HG03139 (cell line): ENCODE results near the gene CAPG.
"Not testable (repeated sequence)": the region's sequence is repeated elsewhere in the genome, so short reads cannot be mapped to it uniquely, and the experiment has no call there.

Experiments used
- ATAC-seq: cut with Tn5 transposase; IDR thresholded peaks from one replicate; pipeline ENCODE4 v1.9.1; 2021; ENCODE audit not compliant: unreplicated experiment

Gene CAPG

GRCh38 chr2:85409845-85410583, at the start of gene CAPG:
Gene CAPG (minus strand): TSS chr2:85410366. CDS start chr2:85402145, 8,221 bp downstream.
- ATAC-seq, result peak; percentile 50

GRCh38 chr2:85459771-85460170, 49.6 kb upstream of the CAPG start:
- no peak for ATAC-seq

GRCh38 chr2:85458601-85459563, 48.7 kb upstream of the CAPG start:
- no peak for ATAC-seq

- ATAC-seq, result no peak
Observed at GRCh38 chr2:85457877-85458316, 47.7 kb upstream of the CAPG start.

- no peak for ATAC-seq
Observed at GRCh38 chr2:85457043-85457442, 46.9 kb upstream of the CAPG start.

GRCh38 chr2:85455552-85456090, 45.5 kb upstream of the CAPG start:
- no peak for ATAC-seq

- no peak for ATAC-seq
Observed at GRCh38 chr2:85453571-85453970, 43.4 kb upstream of the CAPG start.

- no peak for ATAC-seq
Observed at GRCh38 chr2:85452237-85452636, 42.1 kb upstream of the CAPG start.

GRCh38 chr2:85449214-85449588, 39.0 kb upstream of the CAPG start:
- no peak for ATAC-seq

- ATAC-seq, result no peak
Observed at GRCh38 chr2:85448461-85449213, 38.5 kb upstream of the CAPG start.

GRCh38 chr2:85447222-85447585, 37.0 kb upstream of the CAPG start:
- no peak for ATAC-seq

- ATAC-seq, result no peak
Observed at GRCh38 chr2:85446296-85447221, 36.4 kb upstream of the CAPG start.

GRCh38 chr2:85445316-85446295, 35.4 kb upstream of the CAPG start:
- no peak for ATAC-seq

GRCh38 chr2:85444629-85445172, 34.5 kb upstream of the CAPG start:
- no peak for ATAC-seq

GRCh38 chr2:85441864-85442263, 31.7 kb upstream of the CAPG start:
- no peak for ATAC-seq

GRCh38 chr2:85440729-85441128, 30.6 kb upstream of the CAPG start:
- no peak for ATAC-seq

GRCh38 chr2:85439986-85440385, 29.8 kb upstream of the CAPG start:
- no peak for ATAC-seq

- not testable (repeated sequence) for ATAC-seq
Observed at GRCh38 chr2:85439569-85439968, 29.4 kb upstream of the CAPG start.
